HUES48 (cell line): ENCODE results near the gene CRABP1.

ENCODE experiments used
- H3K27ac ChIP-seq: one replicate; pipeline ENCODE4 v1.7.0; 2013; ENCODE audit warnings: low read depth, low read length, inconsistent platforms
- H3K27me3 ChIP-seq: 2 replicates; pipeline ENCODE4 v1.6.1; 2013; ENCODE audit warnings: mild to moderate bottlenecking, low read length; ENCODE audit not compliant: control insufficient read depth, insufficient read depth
- H3K36me3 ChIP-seq: 2 replicates; pipeline ENCODE4 v1.6.1; 2013; ENCODE audit warnings: low read length; ENCODE audit not compliant: control insufficient read depth, insufficient read depth
- H3K4me1 ChIP-seq: 2 replicates; pipeline ENCODE4 v1.6.1; 2013; ENCODE audit warnings: mild to moderate bottlenecking, low read length; ENCODE audit not compliant: control insufficient read depth, insufficient read depth
- H3K4me3 ChIP-seq: 2 replicates; pipeline ENCODE4 v1.5.1; 2013; ENCODE audit warnings: mild to moderate bottlenecking, low read depth, low read length
- H3K9ac ChIP-seq: 2 replicates; pipeline ENCODE4 v1.6.1; 2013; ENCODE audit warnings: mild to moderate bottlenecking, low read depth, low read length, moderate library complexity
- H3K9me3 ChIP-seq: 2 replicates; pipeline ENCODE4 v1.6.1; 2013; ENCODE audit warnings: low read length; ENCODE audit not compliant: control insufficient read depth, insufficient read depth

CRABP1 gene

DNA sequence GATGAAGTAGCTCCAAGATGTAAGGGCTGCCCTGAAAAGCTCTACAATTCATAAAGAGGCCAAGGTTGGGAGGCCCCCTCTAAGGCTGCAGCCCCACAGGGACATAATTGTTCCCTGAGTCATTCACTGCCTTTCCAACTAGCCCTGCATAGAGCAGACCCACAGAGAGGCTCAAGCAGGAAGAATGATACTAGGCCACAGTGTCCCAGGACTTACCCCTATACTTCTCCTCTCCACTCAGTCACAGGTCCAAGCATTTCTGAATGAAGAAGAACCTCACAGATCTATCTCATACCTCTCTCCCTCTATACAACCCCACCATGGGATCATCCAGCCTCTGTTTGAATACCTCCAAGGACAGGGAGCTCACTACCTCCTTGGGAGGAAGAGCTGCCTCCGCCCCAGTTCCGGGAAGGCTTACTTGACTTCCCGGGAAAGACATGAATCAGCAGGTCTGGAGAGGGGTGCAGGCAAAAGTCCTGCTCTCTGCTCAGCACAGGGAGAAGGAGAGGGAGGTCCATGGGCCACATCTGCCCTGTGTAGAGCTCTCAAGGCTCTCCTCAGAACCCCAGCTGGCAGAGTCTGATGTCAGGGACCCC is 33.9 kb upstream of the CRABP1 start:
- peaks cover 8% of the 10 kb centered on the region; the same call in 1 of the 2 replicates for H3K27me3 ChIP-seq
- no peak overlapping the region for H3K9ac ChIP-seq
- H3K36me3 ChIP-seq, result no peaks in the 10 kb centered on the region
- H3K27ac ChIP-seq, result no peak overlapping the region
- H3K4me3 ChIP-seq, result no peak overlapping the region
- peaks cover 4% of the 10 kb centered on the region; the same call in 1 of the 2 replicates for H3K4me1 ChIP-seq
- no peaks in the 10 kb centered on the region for H3K9me3 ChIP-seq

DNA sequence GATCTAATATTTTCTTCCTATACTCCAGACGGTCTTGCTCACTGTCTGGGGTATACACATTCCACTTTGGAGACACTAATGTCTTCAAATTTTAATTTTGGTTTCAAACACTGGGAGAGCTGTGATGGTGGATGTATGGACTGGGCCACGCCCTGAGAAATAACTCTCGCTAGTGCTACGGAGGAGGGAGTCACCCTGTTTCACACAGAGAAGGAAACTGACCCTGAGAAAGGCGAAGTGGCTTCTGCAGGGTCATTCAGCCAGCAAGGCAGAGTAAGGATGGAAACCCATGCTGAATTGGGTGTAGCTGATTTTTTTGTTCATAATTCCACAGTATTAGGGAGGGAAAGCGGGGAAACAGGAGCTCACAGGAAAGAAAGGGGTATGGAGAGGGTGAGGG is 32.2 kb upstream of the CRABP1 start:
- H3K36me3 ChIP-seq, result no peaks in the 10 kb centered on the region
- peaks cover 12% of the 10 kb centered on the region for H3K4me1 ChIP-seq
- no peak overlapping the region for H3K9ac ChIP-seq
- H3K4me3 ChIP-seq, result no peak overlapping the region
- H3K27me3 ChIP-seq, result no peaks in the 10 kb centered on the region
- no peaks in the 10 kb centered on the region for H3K9me3 ChIP-seq
- H3K27ac ChIP-seq, result no peak overlapping the region

- H3K4me3 ChIP-seq, result no peak overlapping the region
- H3K27ac ChIP-seq, result no peak overlapping the region
- no peak overlapping the region for H3K9ac ChIP-seq
- H3K27me3 ChIP-seq, result no peaks in the 10 kb centered on the region
- no peaks in the 10 kb centered on the region for H3K9me3 ChIP-seq
- H3K36me3 ChIP-seq, result no peaks in the 10 kb centered on the region
- H3K4me1 ChIP-seq, result peaks cover 12% of the 10 kb centered on the region
Observed at GRCh38 chr15:78308422-78309032, 31.6 kb upstream of the CRABP1 start.

DNA sequence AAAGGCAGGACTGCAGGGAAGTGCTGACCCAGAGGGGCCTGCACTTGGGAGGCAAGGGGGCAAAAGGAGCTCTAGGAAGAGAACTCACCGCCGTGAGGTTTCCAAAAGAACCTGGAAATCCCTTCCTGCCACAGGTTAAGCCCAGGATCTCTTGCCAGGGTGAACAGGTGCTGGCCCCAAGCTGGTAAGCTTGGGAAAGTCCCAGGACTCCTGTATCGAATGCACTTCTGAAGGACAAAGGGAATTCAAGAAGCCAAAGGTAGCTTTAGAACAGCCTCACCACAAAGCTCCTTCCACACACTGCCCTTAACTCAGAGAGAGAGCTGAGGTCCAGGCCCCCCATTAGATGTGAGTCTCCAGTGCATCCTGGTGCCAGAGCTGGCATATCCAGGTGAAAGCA is 28.9 kb upstream of the CRABP1 start:
- Histone ChIP-seq H3K4me3 (no peak overlapping the region), H3K27ac (no peak overlapping the region), H3K4me1 (peaks cover 17% of the 10 kb centered on the region), H3K9me3 (no peaks in the 10 kb centered on the region), H3K9ac (no peak overlapping the region), H3K36me3 (no peaks in the 10 kb centered on the region), H3K27me3 (no peaks in the 10 kb centered on the region)

GRCh38 chr15:78312536-78312935 is 27.6 kb upstream of the CRABP1 start:
- Histone ChIP-seq H3K4me1 (peaks cover 27% of the 10 kb centered on the region), H3K27me3 (no peaks in the 10 kb centered on the region), H3K27ac (peak overlapping the region; percentile 9), H3K9me3 (no peaks in the 10 kb centered on the region), H3K4me3 (no peak overlapping the region), H3K36me3 (no peaks in the 10 kb centered on the region), H3K9ac (no peak overlapping the region)

- no peaks in the 10 kb centered on the region for H3K9me3 ChIP-seq
- H3K27ac ChIP-seq, result no peak overlapping the region
- no peaks in the 10 kb centered on the region for H3K36me3 ChIP-seq
- H3K27me3 ChIP-seq, result no peaks in the 10 kb centered on the region
- no peak overlapping the region for H3K9ac ChIP-seq
- no peak overlapping the region for H3K4me3 ChIP-seq
- peaks cover 27% of the 10 kb centered on the region for H3K4me1 ChIP-seq
Observed at GRCh38 chr15:78312957-78313356, 27.2 kb upstream of the CRABP1 start.

DNA sequence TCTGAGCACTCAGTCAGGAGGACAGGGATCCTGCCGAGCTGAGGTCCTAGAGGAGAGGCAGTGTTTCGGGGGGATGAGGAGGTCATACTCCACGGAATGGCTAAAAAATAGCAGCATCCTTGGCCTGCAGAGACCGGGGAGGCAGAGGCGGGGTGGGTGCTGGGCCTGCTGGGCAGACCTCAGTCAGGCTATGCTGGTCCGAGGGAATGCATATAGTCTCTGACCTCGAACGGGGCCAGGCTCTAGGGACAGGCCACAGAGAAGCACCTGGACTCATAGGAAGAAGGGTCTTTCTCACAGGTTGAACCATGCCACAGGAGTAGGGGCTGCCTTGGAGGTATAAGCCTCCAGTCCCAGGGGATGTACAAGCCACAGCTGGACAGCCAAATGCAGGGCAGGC is 26.8 kb upstream of the CRABP1 start:
- Histone ChIP-seq H3K9ac (no peak overlapping the region), H3K36me3 (no peaks in the 10 kb centered on the region), H3K27me3 (no peaks in the 10 kb centered on the region), H3K4me3 (no peak overlapping the region), H3K9me3 (no peaks in the 10 kb centered on the region), H3K4me1 (peaks cover 27% of the 10 kb centered on the region), H3K27ac (no peak overlapping the region)

- Histone ChIP-seq H3K9ac (no peak overlapping the region), H3K27me3 (no peaks in the 10 kb centered on the region)
Observed at GRCh38 chr15:78314181-78314581, 26.0 kb upstream of the CRABP1 start.

GRCh38 chr15:78315686-78316282 is 24.4 kb upstream of the CRABP1 start:
- no peak overlapping the region for H3K9ac ChIP-seq

More at GRCh38 chr15:78314181-78314581, 26.0 kb upstream of the CRABP1 start:
- H3K27ac ChIP-seq, result no peak overlapping the region
- no peak overlapping the region for H3K4me3 ChIP-seq
- no peaks in the 10 kb centered on the region for H3K36me3 ChIP-seq
- peaks cover 23% of the 10 kb centered on the region for H3K4me1 ChIP-seq
- H3K9me3 ChIP-seq, result no peaks in the 10 kb centered on the region

GRCh38 chr15:78316283-78317083 is 23.7 kb upstream of the CRABP1 start:
- Histone ChIP-seq H3K27ac (peak overlapping the region; percentile 74), H3K27me3 (no peaks in the 10 kb centered on the region), H3K4me3 (no peak overlapping the region), H3K4me1 (peaks cover 23% of the 10 kb centered on the region), H3K36me3 (no peaks in the 10 kb centered on the region), H3K9ac (no peak overlapping the region), H3K9me3 (no peaks in the 10 kb centered on the region)

More at GRCh38 chr15:78315686-78316282, 24.4 kb upstream of the CRABP1 start:
- H3K4me3 ChIP-seq, result no peak overlapping the region
- H3K36me3 ChIP-seq, result no peaks in the 10 kb centered on the region
- no peaks in the 10 kb centered on the region for H3K27me3 ChIP-seq
- H3K27ac ChIP-seq, result peak overlapping the region; percentile 74
- H3K4me1 ChIP-seq, result peaks cover 23% of the 10 kb centered on the region
- H3K9me3 ChIP-seq, result no peaks in the 10 kb centered on the region
